Measurements from ENCODE around the gene CSN1S1.

The CSN1S1 gene

GRCh38 chr4:69936566-69936965, 5.7 kb downstream of the CSN1S1 start:
- H3K4me3 ChIP-seq: no peak overlapping the region
- no peak overlapping the region for H3K27ac ChIP-seq
- no peak for TF ChIP-seq CTCF (IDR thresholded peaks at IDR 0.05)
- no peak for DNase-seq (ENCODE audit: low spot score)

DNA sequence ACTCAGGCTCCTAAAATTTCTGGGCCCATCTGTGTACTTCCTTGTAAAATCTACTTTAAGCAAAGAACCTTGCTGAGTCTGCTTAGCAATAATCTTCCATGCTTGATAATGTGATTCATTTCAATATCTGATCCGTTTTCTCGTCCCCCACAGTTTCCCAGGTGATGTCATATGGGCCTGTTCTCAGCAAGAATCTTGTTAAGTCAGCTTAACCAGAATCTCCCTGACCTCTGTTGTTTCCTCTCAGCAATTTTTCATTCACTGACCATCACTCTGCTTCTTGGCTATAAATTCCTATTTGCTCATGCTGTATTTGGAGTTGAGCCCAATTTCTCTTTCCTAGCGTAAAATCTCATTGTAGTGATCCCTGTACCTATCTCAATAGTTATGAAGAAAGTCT, 20.7 kb downstream of the CSN1S1 start:
- DNase-seq (ENCODE audit: low spot score): no peak
- Histone ChIP-seq H3K27ac (no peak overlapping the region), H3K4me3 (no peak overlapping the region)
- TF ChIP-seq CTCF (IDR thresholded peaks at IDR 0.05): no peak

GRCh38 chr4:69957209-69957608, 26.3 kb downstream of the CSN1S1 start:
- H3K27ac ChIP-seq: no peak overlapping the region
- no peak for TF ChIP-seq CTCF (IDR thresholded peaks at IDR 0.05)
- no peak overlapping the region for H3K4me3 ChIP-seq
- DNase-seq (ENCODE audit: low spot score): no peak

GRCh38 chr4:69965628-69966027, 34.8 kb downstream of the CSN1S1 start, which contains the start of gene CSN2:
Gene CSN2 (minus strand): TSS chr4:69965728. CDS start chr4:69960995, 4,733 bp downstream.
- no peak for DNase-seq (ENCODE audit: low spot score)
- H3K4me3 ChIP-seq: no peak within 1 kb of the TSS
- TF ChIP-seq CTCF (IDR thresholded peaks at IDR 0.05): no peak
- H3K27ac ChIP-seq: no peak within 1 kb of the TSS

- no peak for DNase-seq (ENCODE audit: low spot score)
- TF ChIP-seq CTCF (IDR thresholded peaks at IDR 0.05): no peak
- Histone ChIP-seq H3K4me3 (no peak overlapping the region), H3K27ac (no peak overlapping the region)
Observed at GRCh38 chr4:69970071-69970470, 39.2 kb downstream of the CSN1S1 start.

DNA sequence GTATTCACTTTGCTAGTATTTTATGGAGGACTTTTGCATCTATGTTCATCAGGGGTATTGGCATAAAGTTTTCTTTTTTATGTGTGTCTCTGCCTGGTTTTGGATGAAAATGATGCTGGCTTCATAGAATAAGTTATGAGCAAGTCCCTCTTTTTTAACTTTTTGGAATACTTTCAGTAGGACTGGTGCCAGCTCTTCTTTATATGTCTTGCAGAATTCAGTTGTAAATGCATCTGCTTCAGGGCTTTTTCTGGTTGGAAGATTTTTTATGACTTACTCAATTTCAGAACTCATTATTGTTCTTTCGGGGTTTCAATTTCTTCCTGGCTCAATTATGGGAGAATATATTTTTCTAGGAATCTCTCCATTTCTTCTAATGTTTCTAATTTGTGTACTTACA, 43.8 kb downstream of the CSN1S1 start:
- TF ChIP-seq CTCF (IDR thresholded peaks at IDR 0.05): no peak
- Histone ChIP-seq H3K4me3 (no peak overlapping the region), H3K27ac (no peak overlapping the region)
- no peak for DNase-seq (ENCODE audit: low spot score)

GRCh38 chr4:69977582-69977981, 46.7 kb downstream of the CSN1S1 start:
- DNase-seq (ENCODE audit: low spot score): no peak
- no peak for TF ChIP-seq CTCF (IDR thresholded peaks at IDR 0.05)
- no peak overlapping the region for H3K27ac ChIP-seq
- H3K4me3 ChIP-seq: no peak overlapping the region
